GM19452 (cell line): Measurements from ENCODE around the gene TMEM59L.
"Not testable (repeated sequence)": the region's sequence is repeated elsewhere in the genome, so short reads cannot be mapped to it uniquely, and the experiment has no call there.

Experiments
- ATAC-seq: cut with Tn5 transposase; IDR thresholded peaks from one replicate; pipeline ENCODE4 v1.9.1; 2021; ENCODE audit not compliant: unreplicated experiment

Gene TMEM59L

GRCh38 chr19:18593367-18594095 lies 19.1 kb upstream of the TMEM59L start:
- no peak for ATAC-seq

DNA sequence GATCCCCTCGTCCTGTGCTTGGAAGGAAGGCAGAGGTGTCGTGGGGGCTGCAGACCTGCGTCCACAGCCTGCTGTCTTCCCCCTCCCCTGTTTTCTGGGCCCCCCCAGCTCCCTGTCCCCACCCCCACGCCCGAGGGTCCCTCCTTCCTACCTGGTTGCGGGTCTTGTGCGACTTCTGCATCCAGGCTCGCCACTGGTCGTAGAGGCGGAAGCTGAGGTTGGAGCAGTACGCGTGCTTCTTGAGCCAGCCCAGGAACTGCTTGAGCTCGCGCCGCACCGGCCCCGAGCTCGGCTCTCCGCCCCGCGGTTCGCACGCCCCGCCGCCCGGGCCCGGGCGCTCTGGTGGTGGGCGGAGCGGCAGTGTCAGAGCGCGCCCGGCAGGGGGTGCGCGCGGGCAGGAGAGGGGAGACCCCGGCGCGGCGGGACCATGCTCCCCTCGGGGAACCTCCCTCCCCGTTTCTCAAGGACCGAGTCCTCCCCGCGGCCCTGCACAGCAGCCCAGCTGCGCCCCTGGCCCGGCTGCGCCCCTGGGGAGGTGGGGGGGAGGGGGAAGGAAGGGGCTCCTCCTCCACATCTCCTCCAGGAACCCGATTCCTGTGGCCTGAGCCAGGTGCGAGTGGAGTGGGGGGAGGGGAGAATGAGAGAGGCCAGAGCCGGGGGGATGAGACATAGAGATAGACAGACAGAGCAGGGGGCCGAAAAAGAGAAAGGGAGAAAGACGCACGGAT lies 18.4 kb upstream of the TMEM59L start:
- no peak for ATAC-seq

DNA sequence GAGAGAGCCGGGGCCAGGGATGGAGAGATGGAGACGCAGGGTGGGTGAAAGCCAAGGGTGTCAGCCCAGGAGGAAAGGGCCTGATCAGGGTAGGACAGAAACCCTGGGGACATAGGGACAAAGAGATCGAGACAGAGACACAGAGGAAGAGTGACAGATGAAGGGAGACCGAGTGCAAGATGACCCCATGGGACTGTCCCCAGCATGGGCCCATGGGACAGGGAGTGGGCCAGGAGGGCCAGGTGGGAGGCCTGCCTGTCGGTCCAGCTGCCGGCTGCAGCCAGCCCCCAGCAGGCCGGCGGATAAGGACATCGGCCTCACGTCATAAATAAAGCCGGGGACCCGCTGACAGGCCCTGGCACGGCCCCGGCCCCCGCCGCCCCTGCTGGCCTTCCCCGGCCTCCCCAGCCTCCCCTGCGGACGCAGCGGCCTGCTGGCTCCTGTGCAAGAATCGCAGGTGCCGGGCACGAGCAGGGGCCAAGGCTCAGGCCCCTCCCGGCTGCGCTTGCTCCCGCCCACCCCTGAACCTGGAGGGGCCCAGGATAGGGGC lies 17.8 kb upstream of the TMEM59L start:
- no peak for ATAC-seq

DNA sequence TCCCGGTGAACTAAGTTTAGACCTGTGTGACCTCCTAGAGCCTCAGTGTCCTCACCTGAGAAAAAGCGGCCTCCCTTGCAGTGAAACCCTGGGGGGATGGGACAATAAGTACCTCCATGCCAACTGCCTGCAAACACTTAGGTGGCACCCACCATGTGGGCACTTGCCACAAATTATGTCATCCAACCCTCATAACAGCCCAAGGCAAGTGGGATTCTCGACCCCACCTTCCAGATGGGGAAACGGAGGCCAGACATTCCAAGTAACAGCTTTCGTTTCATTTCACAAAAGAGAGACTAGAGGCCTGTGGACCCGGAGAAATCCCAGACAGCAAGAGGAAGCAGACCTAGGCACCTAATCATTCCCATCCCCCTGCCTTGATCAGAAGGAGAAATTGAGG lies 17.2 kb upstream of the TMEM59L start:
- ATAC-seq, result no peak

- ATAC-seq, result no peak
Observed at GRCh38 chr19:18596752-18597157, 15.9 kb upstream of the TMEM59L start.

DNA sequence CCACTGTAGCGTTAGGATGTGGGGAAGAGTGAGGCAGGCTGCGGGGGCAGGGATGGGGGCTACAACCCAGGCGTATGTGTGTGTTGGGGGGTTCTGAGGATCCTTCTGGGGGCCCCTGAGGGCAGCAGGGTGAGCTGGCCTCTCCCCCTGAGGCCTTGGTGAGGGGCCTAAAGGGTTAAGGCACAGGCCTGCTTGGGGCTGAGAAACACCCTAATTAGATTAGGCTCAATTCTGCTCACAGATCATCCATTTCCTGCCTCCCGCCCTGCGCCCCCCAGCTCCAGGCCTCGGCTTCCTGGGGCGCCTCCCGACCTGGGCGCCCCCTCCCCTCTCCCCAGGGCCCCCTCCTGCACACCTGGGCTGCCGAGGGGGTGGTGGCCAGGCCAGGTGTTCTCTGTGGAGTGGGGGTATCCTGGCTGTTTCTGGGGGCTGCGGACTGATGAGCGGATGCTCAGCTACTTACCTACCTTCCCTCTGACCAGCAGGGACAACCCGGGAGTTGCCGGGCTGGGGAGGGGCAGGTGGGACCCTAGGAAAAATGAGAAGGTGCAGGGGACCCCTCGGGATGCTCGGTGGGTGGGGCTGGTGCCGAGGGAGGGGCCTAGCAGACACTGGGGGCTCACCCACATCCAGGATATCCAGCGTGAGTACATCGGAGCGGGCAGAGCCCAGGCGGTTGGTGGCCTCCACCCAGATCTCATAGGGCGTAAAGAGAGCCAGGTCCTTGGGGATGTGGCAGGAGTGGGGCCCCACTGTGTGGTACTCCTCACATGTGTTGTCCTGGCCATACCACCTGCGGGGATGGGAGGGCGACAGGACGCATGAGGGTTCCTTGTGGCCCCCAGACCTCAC lies 14.6 kb upstream of the TMEM59L start:
- no peak for ATAC-seq

- ATAC-seq, result no peak
Observed at GRCh38 chr19:18599485-18599884, 13.2 kb upstream of the TMEM59L start.

- ATAC-seq, result not testable (repeated sequence)
Observed at GRCh38 chr19:18600692-18601397, 11.8 kb upstream of the TMEM59L start.

GRCh38 chr19:18601875-18602274 lies 10.8 kb upstream of the TMEM59L start:
- ATAC-seq, result no peak

DNA sequence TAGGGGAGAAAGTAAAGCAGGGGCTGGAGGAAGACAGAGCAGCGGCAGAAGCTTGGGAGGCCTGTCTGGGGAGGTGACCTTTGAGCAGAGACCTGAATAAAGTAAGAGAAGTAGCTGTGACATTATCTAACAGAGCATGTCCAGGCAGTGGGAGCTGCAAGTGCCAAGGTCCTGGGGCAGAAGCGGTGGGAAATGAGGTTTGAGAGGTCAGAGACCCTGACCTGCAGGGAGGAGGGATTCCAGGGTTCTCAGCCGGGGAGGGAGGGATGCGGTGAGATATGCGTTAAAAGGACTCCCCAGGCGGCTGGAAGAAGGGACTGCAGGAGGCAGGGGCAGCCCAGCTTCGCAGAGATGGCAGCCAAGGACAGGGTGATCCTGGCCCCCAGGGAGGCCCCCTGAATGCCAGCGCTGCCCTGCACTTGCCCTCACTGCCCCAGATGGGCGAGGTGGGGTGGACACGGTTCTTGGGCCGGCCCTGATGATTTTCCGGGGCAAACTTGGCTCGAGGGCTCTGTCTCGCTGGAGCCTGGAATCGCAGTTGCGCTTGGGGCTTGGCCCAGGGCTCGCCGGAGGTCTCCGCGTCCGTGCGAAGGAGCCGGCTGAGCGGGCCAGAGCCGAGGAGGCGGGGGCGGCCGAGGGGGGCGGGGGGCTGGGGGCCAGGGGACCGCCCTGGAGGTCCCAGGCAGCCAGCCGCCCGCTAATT lies 9.3 kb upstream of the TMEM59L start:
- ATAC-seq, result no peak

GRCh38 chr19:18603958-18604819 lies 8.5 kb upstream of the TMEM59L start:
- ATAC-seq, result no peak

GRCh38 chr19:18604820-18605159 lies 7.9 kb upstream of the TMEM59L start:
- no peak for ATAC-seq

- ATAC-seq, result no peak
Observed at GRCh38 chr19:18605196-18605545, 7.5 kb upstream of the TMEM59L start.

- no peak for ATAC-seq
Observed at GRCh38 chr19:18605546-18606280, 7.0 kb upstream of the TMEM59L start.

DNA sequence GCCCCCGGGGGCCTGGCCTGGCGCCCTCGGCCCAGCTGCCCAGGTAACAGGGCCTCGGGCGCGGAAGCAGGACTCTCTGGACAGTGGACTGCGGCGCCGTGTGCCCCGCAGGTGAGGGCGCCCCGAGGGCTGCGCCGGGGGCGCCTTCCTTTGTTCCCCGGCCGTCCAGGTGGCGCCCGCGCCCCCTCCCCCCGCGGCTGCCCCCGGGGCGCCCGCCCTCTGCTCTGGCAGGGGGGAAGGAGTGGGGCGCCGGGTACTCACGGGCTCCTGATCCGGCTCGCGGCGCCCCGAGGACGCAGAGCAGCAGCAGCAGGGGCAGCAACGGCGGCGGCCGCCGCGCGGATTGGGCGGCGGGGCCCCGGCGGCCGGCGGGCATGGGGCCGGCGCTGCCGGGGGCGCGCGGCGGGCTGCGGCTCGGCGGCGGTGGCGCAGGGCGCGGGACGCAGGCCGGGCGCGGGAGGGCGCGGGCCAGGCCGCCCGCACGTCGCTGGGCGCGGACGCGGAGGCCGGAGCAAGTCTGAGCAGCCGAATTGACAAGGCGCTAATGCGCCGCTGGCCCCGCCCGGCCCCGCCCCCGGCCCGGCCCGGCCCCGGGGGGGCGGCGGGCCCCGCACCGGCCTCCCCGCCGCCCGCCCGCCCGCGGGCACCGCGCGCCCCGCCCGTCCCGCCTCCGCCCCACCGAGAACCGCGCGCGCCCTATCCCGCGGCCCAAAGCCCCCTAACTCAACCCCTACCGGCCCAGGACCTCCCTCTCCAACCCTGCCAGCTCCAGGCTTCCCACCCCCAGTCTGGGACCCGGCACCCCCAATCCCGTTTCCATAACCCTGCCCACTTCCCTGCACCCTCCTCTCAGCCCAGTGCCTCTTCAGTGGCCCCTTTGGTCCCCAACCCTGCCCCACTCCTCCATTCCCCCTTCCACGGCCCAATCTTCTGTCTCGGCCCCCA lies 6.1 kb upstream of the TMEM59L start, which contains the start of gene CRLF1:
Gene CRLF1, minus strand, starts transcription at position 519 of the 945 bp plus-strand sequence. Its CDS starts 143 bp downstream, at position 376.
- no peak for ATAC-seq

GRCh38 chr19:18607226-18608101 lies 5.2 kb upstream of the TMEM59L start:
- no peak for ATAC-seq
